CD4-positive, alpha-beta T cell treated with Interleukin-12 subunit alpha and Interleukin-12 subunit beta, for 1 hour (primary cell): Measurements from ENCODE around the gene EEFSEC.
A peak's percentile ranks its signal among the peaks of the same experiment; 100 is the strongest.

ENCODE experiments used
- DNase-seq: peaks from one replicate; pipeline ENCODE4 v3.0.0-alpha.2; 2020

Gene EEFSEC

DNA sequence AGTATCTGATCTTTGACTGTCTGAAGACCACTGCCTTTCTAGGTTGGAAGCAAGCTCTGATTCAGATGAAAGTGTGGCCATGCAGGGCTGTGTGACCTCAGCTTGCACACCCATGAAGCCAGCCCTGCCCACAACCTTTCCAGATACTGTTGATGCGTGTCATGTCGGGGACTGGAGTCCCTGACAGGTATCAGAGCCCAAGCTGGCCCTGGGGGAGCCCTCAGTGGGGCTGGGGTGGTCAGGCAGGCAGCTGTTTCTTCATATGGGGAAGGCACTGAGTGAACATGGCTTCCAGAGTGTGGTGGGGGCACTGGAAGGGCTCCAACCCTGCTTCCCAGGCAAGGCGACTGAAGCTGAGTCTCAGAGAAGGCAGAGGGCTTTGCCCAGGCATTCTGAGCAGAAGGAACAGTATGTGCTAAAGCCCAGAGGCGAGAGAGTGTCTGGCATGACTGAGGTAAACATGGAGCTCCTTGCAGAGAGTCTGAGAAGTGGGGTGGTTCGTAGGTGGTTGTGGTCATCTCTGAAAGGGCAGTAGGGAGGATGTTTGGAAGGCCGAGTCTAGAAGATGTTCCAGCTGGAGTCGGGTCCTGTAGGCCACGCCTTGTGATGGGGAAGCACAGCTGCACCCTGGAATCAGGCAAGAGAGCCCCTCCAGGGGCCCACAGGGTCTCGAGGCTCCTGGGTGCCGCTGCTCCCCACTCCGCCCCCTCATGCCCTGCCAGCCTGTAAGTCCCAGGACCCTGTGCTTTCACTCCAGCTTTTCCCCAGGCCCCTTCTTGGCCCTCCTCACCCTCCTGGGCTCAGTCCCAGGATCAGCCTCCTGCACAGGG lies 122.2 kb downstream of the EEFSEC start:
- no peak for DNase-seq

DNA sequence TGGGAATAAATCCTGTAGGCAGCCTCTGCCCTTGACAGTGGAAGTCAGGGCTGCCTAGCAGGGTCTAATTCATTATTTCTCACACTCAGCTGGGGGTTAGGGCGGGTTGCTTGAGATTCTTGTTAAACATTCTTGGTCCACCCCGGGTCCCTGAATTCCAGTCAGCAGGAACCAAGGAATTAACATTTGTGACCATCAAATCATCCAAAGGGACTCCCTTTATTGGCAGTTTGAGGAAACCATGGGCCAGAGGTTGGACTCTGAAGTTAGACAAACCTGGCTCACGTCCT lies 122.8 kb downstream of the EEFSEC start:
- DNase-seq = no peak

DNA sequence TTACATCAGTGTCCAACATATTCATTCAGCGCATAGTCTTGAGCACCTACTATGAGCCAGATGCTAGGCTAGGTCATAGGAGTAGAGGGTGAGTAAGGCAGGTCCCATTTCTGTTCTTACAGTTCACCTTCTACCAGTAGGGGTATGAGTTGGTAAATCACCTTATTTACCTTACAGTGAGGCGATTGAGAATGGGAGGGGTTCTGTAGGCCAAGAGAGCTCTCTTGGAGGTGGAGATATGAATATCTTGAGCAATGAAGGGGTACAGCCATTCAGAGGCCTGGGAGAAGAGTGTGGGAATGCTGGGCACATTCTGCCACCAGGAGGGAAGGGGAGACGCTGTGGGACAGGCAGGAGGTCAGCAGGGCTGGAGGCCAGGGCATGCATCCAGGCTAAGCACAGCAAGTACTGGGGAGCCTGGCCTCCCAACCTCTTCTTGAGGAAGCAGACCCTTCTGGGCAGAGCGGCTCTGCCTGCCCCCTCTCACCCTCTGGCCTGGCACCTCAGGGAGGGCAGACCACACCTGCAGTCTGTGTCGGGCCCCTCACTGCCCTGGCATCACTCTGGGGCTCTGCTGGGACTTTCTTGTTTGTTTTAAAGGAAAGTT lies 123.4 kb downstream of the EEFSEC start:
- no peak for DNase-seq

DNA sequence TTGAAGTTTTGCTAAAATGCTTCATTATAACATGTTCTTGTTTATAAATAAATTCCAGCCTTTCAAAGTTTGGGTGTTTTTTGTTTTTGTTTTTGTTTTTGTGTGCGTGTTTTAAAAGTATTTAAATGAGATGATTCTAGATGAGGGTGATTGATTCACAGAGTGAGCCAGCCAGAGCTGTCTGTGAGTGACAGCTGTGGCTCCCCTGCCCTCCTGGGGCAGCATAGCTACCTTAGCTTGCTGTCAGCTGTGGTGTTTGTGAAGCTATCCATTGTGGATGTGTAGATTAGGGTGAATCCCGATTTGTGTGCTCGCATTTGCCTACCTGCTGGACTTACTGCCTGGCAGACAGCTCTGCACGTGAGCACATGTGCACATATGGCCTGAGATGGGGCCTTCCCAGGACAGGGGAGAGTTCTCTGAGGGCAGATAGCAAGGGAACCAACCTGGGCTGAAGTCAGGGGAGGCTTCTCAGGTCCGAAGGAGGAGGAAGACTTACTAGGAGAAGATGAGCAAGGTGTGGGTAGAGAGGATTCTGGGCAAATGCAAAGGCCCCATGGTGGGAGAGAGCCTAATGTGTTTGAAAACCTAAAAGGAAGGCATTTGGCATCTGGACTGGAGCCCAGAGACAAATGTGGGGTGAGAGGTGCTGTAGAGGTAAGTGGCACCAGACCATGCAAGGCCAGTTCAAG lies 124.2 kb downstream of the EEFSEC start:
- DNase-seq = no peak

DNA sequence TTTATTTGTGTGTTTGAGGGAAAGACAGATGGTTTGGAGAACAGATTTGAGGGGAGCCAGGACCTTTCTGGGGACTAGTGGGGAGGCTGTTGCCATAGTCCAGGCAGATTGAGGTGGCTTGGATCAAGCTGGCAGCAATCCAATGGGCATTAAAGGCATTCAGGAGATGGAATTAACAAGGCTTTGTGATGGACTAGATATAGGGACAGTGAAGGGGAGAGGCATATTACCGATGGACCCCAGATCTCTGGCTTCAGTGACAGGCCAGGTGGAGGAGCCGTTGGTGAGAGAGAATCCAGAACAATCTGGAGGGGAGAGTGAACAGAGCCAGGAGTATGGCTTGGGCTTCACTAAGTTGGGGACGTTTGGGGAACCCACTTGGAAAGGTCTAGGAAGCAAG lies 124.8 kb downstream of the EEFSEC start:
- no peak for DNase-seq

DNA sequence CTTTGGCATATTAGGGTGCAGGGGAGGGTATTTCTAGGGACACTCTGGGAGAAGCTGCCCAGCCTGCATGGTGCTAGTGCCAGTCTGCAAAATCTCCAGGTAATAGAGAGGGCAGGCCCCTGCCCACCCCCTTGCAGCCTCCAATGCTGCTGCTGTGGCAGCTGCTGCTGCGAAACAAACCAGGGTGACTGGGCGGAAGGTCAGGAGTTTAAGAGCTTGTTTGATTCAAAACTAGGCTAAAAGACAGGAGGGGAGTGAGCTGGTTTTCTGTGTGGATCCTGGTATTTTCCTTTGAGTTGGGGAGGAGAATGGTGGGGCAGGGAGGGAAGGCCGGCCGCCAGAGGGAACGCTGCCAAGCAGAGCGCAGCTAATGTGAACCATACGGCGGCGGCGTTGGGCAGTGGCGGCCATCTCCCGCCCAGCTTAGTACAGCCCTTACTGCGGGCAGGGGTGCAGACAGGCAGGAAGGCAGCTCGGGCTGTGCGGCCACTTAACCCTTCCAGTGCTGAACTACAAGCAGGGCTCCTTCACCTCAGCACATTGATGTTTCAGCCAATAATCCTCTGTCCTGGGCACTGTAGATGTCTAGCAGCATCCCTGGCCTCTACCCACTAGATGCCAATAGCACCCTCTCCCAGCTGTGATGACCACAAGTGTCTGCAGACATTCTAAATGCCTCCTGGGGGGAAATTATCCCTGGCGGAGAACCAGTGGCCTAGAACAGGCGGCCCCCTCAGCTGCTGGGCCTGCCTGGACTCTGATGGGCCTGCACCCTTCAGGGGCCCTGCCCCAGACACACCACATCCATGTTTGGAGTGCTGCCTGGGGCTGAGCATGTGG lies 125.7 kb downstream of the EEFSEC start:
- DNase-seq = no peak

DNA sequence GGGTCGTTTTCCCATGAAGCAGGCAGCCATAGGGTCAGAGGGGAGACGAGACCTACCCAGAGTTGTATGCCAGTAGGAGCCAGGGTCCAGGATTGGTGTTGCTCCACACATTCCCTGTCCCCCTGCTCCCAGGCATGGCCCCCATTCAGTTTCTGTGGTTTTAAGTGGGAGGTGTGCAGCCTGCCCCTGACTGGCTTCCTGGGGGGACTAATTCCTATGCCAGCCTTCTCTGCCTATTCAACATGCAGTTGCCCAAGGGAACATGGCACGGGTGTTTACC lies 126.3 kb downstream of the EEFSEC start:
- DNase-seq = no peak

DNA sequence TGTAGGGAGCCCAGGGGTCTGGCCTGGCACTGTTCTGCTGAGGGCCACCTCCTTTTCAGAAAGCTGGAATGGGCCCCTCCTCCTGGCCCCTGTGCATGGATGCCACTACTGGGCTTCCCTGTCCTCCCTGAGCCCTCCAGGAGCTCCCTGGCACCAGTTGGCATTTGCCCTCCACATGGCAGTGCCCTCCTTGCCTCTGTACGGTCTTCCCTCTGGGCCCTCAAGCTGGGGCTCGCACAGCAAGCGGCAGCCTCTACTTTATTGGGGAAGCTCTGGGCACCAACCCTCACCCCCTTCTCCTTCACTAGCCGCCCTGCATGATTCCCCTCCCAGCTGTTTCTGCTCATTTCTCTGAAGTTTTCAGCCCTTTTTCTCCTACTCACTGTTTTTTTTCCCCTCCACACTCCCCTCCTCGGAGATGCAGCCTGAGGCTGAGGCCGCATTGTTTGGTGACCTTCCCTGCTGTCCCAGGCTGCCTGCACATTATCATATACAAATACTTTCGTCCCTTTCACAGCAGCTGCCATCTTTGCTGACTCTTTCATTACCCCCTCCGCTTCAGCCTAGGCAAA lies 127.3 kb downstream of the EEFSEC start:
- no peak for DNase-seq

DNA sequence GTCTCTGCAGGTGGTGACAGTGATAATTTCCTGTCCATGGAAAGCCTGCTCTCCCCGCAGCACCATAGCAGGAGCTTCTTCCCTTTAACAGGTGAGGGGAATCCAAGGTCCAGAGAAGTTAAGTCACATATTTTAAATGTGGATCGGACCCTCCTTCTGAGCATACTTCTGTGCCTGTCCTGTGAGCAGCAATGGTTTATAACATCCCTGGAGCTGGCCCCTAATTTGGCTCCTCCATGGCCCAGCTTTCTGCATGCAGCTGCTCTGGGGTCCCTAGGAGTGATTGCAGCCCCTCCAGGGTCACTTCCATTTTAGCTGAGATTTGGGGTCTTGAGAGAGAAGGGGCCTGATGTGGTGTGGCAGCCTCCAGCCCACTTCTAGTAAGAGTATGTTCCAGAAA lies 127.8 kb downstream of the EEFSEC start:
- no peak for DNase-seq

DNA sequence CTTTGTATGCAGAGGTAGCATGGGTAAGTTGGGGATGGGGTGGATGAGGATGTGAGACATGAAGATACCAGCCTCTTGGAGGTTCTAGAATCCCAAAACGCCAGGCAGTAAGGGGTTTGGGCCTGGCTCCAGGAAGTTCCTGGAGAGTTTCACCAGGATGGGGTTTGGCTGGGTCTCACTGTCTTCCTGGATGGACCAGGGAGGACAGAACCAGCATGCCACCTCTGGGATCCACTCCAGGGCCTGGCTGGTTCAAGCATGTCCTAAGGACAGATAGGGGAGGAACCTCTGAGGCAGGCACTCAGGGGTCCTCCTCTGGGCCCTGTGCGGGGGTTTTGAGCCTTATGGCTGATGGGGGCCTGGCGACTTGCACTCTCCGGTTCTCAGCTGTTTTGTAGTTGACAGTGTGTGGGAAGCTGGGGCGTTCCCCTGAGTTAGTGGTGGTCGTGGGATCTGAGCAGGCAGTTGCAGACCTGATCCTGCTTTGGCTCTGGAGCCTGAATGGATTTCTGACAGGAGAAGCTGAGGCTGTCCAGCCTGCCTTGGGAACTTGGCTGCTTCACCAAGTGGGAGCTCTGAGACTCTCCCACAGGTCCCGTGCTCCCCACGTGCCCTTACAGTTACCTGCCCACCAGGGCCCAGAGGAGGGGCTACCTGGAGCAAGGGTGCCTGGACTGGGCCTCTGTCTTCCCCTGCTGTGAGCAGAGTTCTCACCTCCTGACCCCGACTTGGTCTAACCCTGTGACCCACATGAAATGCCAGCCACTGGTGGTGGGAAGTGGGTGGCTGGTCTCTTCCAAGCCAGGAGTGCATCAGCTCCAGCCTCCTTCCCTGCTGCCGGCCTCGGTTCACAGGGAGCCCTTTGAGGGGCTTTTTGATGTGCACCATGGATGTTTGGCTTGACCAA lies 128.4 kb downstream of the EEFSEC start:
- DNase-seq = no peak

DNA sequence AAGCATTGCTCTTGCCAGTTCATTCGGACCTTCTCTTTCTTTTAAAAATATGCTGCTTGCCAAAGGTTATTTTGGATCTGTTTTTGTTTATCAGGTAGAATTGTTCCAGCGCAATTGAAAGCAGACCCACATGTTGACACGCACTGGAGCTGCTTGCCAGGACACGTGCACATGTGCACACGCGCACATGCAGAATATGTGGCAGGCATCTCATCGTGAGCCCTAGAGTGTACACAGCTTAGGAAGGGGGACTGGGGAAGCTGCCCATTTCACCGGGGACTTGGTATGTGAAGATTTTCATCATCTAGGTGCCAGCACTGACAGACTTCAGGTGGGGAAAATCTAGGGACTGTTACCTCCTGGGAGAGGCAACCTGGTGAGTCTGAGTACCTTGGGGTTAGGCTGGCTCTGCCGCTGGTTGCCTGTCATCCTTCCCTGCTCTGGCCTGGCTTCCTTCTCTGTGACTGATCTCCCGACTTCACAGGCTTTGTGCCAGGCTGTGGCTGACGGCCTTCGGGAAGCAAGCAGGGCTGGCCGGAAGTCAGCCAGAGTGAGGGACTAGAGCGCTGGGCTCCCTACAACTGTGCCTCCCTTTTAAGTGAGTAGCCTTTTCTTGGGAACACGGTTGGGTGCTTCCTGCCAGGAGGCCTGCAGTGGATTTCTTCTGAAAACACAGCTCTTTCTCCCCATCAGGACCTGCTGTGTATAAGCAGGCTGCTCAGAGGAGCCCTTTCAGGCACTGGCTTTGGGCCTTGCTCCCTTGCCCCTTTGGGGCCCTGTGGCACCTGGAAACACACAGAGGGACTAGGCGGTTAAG lies 129.3 kb downstream of the EEFSEC start:
- no peak for DNase-seq

DNA sequence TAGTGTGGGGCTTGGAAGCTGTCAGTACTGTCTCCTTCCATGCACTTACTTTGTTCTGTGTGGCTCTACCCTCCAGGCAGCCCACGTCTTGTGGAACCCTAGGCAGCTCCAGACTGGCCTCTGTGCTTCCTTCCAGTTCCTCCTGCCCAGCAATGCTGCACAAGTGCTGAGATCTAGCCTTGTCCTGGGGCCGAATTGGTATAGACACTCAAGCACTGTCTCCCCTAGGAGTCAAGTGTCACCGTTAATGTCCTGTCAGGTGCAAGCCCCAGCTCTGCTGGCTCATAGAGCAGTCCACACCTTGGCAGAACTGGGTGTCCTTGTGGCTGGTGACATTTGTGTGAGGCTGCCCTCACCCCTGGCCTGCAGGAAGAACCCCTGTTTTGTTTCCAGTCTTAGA lies 130.1 kb downstream of the EEFSEC start:
- DNase-seq = no peak

DNA sequence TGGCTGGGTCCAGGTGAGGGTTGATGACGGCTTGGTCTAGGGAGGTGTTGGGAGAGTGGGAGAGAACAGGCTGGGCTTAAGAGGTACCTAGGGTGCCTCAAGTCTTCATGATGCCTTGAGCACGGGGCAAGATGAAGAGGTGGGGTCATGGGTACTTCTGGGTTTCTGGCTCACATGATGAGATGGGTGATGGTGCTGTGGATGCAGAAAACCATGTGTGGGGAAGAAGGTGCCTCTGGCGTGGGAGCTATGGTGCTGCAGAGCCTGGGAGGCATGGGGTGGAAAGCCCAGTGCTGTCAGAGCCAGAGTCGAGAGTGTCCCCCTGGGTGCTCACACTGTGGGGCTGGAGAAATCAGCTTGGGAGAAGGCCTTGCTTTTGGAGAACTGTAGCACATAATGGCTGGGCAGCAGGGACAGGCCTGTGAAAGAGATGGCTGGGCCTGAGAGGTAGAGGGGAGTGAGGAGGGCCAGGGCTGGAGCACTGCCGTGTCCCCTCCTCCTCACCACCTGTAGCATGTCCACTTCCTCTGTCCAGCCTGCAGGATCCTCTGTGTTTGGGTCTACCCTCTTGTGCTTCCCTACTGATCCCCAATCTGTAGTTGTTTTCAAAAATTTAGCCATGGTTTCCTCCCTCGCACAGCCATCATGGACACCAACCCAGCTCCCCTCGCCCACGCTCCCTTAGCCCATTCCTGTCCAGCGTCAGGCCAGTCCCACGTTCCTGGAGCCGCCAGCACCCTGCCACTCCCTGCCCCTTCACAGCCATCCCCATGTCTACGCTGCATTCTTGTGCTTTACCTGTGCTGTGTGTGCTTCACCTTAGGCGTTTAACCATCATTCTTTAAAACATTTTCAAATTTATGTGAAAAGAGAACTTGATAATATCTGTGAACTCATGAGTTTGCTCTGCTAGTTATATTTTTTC lies 132.0 kb downstream of the EEFSEC start:
- no peak for DNase-seq

DNA sequence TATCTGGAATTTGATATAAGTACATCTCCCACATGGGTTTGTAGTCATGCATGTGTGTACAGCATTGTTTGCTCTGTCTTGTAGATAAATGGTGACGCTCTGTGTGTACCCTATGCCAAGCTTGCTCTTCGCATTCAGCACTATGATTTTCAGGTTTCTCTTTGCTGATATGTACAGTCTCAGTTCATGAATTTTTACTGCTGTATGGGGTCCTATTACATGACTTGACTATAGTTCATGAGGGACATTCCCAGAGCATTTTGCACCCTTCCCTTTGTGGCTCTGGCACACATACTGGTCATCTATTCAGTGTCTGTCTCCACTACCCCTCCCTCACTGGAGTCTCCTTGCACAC lies 132.7 kb downstream of the EEFSEC start:
- DNase-seq = no peak

DNA sequence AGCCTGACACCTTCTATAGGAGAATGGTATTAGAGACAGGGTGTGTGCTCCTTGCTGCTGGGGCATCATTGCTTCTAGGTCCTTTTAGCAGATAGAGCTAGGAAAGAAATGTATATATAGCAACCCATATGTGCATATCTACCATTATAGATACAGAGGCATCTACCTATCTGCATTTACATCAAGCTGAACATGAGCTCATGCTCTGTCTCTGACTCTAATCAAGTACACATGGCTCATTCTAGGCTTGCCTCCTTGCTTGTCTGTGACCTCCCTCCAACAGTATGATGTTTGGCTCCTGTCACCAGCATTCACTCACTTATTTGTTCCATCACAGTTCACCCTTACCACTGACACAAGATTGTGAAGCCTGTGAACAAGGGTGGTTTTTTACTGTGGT lies 133.4 kb downstream of the EEFSEC start:
- DNase-seq = no peak

DNA sequence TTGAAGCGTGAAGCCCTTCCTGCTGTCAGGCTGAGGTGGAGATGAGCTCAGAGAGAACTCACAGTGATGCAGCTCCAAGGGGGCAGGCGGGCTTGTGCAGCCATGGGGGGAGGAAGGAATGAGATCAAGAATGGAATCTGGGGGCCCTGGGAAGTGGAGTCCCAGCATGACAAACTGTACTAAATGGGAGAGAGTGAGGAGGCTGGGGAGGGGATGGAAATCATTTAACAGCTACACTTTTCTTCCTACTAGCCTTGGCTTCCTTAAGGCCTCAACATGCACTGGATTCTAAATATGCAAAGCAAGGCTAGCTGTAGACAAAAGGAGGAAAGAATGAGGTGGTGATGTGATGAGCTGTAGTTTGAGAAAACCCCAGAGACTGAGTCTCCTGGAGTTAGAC lies 133.9 kb downstream of the EEFSEC start:
- DNase-seq = no peak

DNA sequence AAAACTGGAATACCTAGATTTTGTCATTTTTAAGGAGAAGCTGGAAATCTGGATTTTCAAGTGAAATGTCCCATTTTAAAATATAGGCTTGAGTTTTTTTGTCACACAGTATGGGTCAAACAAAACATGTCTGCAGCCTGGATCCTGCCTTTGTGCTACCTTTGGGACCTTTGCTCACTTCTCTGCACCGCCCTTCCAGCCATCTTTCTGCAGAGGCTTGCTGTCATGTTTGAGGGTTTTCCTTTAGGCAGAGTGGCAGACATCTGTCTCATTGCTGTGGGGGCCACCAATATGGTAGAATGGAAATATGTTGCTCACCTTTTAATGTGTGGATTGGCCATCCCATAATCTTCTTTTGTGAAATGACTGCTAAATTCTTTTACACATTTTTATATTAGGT lies 136.3 kb downstream of the EEFSEC start:
- no peak for DNase-seq

DNA sequence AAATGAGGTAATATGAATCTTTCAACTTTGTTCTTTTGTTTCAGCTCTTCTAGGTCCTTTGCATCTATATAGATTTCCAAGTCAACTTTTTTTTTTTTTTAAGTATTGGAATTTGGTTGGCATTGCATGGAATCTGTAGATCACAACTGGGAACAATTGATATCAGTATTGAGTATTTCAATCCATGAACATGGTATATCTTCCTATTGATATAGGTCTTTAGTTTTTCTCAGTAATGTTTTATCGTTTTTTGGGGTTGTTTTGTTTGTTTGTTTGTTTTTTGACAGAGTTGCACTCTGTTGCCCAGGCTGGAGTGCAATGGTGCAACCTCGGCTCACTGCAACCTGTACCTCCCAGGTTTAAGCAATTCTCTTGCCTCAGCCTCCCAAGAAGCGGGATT lies 137.2 kb downstream of the EEFSEC start:
- DNase-seq = no peak

DNA sequence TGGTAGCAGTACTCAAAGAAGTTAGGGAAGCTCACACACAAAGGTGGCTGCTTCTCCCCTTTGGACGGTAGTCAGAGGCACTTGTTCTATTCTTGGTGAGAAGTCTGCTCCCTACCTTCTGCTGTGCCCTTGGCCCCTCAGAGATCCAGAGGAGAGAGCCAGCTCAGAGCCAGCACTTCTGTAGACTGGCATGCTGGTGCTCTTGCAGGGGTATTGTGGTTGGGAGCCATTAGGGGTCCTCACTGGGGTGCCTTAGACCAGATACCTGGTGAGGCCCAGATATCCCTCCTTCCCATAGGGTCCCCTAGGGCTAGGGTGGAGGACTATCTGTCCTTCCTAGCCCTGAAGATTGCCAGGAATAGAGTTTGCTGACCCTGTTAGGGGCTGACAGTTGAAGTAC lies 140.6 kb downstream of the EEFSEC start:
- no peak for DNase-seq

DNA sequence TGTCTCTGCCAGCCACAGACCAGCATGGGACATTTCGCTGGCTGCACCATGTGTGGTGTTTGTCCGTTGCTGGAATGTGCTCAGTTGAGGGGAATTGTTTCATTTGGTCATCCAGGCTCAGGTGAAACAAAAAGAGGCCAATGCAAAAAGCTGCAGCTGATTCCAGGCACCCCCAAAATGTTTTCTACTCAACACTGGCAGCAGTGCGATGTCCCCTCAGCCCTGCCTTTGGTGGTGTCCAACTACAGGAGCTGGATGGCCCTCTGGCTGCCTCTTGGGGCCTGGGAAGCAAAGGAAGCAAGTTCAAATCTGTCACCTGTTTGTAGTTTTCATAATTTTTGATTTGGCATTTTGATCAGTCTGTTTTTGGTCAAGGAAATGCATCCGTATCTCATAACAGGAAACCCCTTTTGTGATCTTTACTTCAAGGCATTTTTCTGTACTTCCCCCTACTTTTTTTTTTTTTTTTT lies 141.8 kb downstream of the EEFSEC start:
- DNase-seq = peak; percentile 51
